ENCODE results near the gene ZNF579. TPM values are rescaled to one million over a fixed set of nuclear protein-coding genes. Genes with fewer than 3 reads are reported as not detected.

Gene ZNF579
- total and polyA plus RNA-seq, 2 donors (not counting 3 experiments of a cell fraction or from before 2014, with no cell fraction given) = 11.6 to 15.7 TPM

DNA sequence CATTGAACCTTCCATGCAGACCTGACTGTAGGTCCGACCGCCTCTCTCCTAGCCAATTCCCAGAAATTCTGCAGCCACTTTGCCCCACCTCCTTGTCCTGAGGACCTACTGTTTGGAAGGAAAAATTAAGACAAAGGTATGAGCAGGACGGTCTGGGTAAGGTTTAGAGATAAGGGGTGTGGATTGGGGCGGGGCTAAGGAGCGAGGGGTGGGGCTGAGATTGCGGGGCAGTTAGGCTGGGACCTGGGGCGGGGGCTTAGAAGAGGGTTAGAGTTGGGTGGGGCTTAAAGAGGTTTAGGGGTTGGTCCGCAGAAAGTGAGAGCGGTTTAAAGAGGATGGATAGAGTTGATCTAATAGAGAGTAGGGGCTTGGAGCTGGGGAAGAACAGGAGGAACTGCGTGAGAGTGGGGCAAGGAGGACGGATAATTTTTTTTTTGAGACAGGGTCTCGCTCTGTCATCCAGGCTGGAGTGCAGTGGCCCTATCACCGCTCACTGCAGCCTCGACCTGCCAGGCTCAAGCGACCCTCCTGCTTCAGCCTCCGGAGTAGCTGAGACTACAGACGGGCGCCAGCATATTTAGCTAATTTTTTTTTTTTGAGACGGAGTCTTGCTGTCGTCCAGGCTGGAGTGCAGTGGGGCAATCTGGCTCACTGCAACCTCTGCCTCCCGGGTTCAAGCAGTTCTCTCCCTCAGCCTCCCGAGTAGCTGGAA is 23.1 kb upstream of the ZNF579 start:
- H3K27me3 ChIP-seq (ENCODE audit: control insufficient read depth in 2 of 2, insufficient read depth in 2 of 2, low read length in 2 of 2) = no peaks in the 10 kb centered on the region
- DNase-seq (ENCODE audit: low read depth, low spot score) (no peak), FAIRE-seq (peak; percentile 56)
- BruUV-seq (replicated peaks) = no TSS peak
- intact Hi-C loops (cut with micrococcal nuclease) (loop anchor here (10.0 kb wide), 2 partner anchors 219 to 349 kb away; partner anchors contain the start of genes PPP6R1, RPL28 and TMEM238), dilution Hi-C loops (cut with MboI; ENCODE audit: extremely low pct_ligation_motif_present, low sequenced_read_pairs) (loop anchor here (10.0 kb wide), 1 partner anchor 89 kb away; no protein-coding TSS in a partner anchor)
- no peaks in the 10 kb centered on the region for H3K9me1 ChIP-seq (replicated peaks; ENCODE audit: control insufficient read depth, extremely low read depth, insufficient read depth, low read length)
- H3K4me2 ChIP-seq (ENCODE audit: insufficient read depth, low read length) = no peak overlapping the region
- no peaks in the 10 kb centered on the region for H4K20me1 ChIP-seq (replicated peaks; ENCODE audit: control insufficient read depth, extremely low read depth, insufficient read depth, low read length)
- peaks cover 21% of the 10 kb centered on the region for H3K4me1 ChIP-seq (ENCODE audit: control insufficient read depth, extremely low read depth, insufficient read depth, low read length)
- CTCF ChIA-PET = interaction anchor here (0.7 to 3.8 kb wide), 6 partner anchors 18 to 463 kb away, joined by 3 to 25 read pairs (median 3); no protein-coding TSS in a partner anchor
- no peaks in the 10 kb centered on the region for H3K36me3 ChIP-seq (ENCODE audit: control insufficient read depth in 2 of 2, extremely low read depth in 1 of 2, insufficient read depth in 2 of 2, low read length in 2 of 2)
- peaks cover 18% of the 10 kb centered on the region for H3K79me2 ChIP-seq (ENCODE audit: control insufficient read depth, insufficient read depth, low read length)
- no peaks in the 10 kb centered on the region for H3K9me3 ChIP-seq (replicated peaks; ENCODE audit: control insufficient read depth, insufficient read depth, low read length)
- no peak overlapping the region for H3K27ac ChIP-seq (ENCODE audit: insufficient read depth, low read depth, low read length)
- H3K4me3 ChIP-seq (replicated peaks in 1 of 3; ENCODE audit: insufficient read depth in 1 of 3, low read depth in 1 of 3, low read length in 3 of 3) = no peak overlapping the region
- H2AFZ ChIP-seq (ENCODE audit: low read depth, low read length) = no peak overlapping the region
- TF ChIP-seq EZH2 (IDR thresholded peaks at IDR 0.05; ENCODE audit: borderline replicate concordance, low read depth, low read length, severe bottlenecking) = no peak
- no peak for TF ChIP-seq POLR2AphosphoS5 (IDR thresholded peaks at IDR 0.05; ENCODE audit: insufficient read depth, low read depth, low read length)
- TF ChIP-seq FOS (IDR thresholded peaks at IDR 0.05; ENCODE audit: borderline replicate concordance, insufficient read depth, low read length) = no peak
- TF ChIP-seq CTCF (IDR thresholded peaks at IDR 0.05; ENCODE audit: extremely low read depth in 1 of 2, insufficient read depth in 1 of 2, low read depth in 1 of 2, low read length in 2 of 2) = no peak
- TF ChIP-seq, protein P1, sequence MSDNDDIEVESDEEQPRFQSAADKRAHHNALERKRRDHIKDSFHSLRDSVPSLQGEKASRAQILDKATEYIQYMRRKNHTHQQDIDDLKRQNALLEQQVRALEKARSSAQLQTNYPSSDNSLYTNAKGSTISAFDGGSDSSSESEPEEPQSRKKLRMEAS (IDR thresholded peaks at IDR 0.05; ENCODE audit: insufficient read depth, insufficient read length) = no peak
- no peak for TF ChIP-seq JUN (IDR thresholded peaks at IDR 0.05; ENCODE audit: borderline replicate concordance, insufficient read depth, insufficient read length, low read depth)
- TF ChIP-seq POLR2A (IDR thresholded peaks at IDR 0.05; ENCODE audit: low read depth, low read length) = no peak
- no peak for TF ChIP-seq MYC (IDR thresholded peaks at IDR 0.05; ENCODE audit: low read depth, low read length)
- TF ChIP-seq GATA2 (IDR thresholded peaks at IDR 0.05; ENCODE audit: insufficient read depth, insufficient read length, low read depth, low read length) = no peak
- H3K9ac ChIP-seq (replicated peaks; ENCODE audit: extremely low read depth, insufficient read depth, low read length) = no peak overlapping the region
- POLR2A ChIA-PET = interaction anchor here (1.2 to 1.4 kb wide), 2 partner anchors 22 to 23 kb away, joined by 3 to 4 read pairs; no protein-coding TSS in a partner anchor
